Epithelial cell of proximal tubule (primary cell): ENCODE measurements around the gene SULT4A1. TPM values are rescaled to one million over a fixed set of nuclear protein-coding genes. Genes with fewer than 3 reads are reported as not detected.

ENCODE experiments used
- DNase-seq: peaks from one replicate; pipeline ENCODE4 v3.0.0-alpha.2; 2011; ENCODE audit warnings: low read depth
- H3K4me3 ChIP-seq: 2 replicates; pipeline ENCODE4 v1.5.1; 2011; ENCODE audit warnings: low read depth, mild to moderate bottlenecking, low read length
- total RNA-seq: library from RNA; depleted of rRNA; stranded (reverse); fragments of >200 nt; gene quantifications from 2 replicates; pipeline ENCODE4 v1.2.3, GENCODE V29; 2015
- TF ChIP-seq, protein P1 (sequence below): conservative IDR thresholded peaks from 2 replicates; pipeline ENCODE4 v1.5.1; 2012; ENCODE audit warnings: low read depth, mild to moderate bottlenecking, low read length

The SULT4A1 gene
- total RNA-seq, 1 donor from 2014 or later, result 2.1 TPM

DNA sequence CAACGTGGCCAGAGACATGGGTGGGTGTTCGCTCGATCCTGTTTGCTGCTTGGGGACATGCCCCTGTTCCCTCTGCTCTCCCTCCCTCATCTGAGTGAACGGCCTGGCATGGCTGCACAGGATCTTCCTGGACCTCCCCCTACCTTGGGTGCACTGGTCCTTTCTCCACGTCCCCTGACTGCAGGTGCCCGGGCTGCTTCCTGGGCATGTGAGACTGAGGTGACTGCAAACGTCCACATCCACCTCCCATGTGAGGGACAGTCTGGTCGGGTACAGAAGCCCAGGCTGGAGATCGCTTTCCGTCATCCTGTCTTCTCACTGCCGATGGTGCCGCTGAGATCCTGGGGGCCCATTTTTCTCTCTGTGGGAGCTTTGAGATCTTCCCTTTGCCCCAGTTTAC, 11.8 kb downstream of the SULT4A1 start:
- TF ChIP-seq, protein P1, sequence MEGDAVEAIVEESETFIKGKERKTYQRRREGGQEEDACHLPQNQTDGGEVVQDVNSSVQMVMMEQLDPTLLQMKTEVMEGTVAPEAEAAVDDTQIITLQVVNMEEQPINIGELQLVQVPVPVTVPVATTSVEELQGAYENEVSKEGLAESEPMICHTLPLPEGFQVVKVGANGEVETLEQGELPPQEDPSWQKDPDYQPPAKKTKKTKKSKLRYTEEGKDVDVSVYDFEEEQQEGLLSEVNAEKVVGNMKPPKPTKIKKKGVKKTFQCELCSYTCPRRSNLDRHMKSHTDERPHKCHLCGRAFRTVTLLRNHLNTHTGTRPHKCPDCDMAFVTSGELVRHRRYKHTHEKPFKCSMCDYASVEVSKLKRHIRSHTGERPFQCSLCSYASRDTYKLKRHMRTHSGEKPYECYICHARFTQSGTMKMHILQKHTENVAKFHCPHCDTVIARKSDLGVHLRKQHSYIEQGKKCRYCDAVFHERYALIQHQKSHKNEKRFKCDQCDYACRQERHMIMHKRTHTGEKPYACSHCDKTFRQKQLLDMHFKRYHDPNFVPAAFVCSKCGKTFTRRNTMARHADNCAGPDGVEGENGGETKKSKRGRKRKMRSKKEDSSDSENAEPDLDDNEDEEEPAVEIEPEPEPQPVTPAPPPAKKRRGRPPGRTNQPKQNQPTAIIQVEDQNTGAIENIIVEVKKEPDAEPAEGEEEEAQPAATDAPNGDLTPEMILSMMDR, result no peak
- H3K4me3 ChIP-seq, result no peak overlapping the region
- DNase-seq, result no peak

DNA sequence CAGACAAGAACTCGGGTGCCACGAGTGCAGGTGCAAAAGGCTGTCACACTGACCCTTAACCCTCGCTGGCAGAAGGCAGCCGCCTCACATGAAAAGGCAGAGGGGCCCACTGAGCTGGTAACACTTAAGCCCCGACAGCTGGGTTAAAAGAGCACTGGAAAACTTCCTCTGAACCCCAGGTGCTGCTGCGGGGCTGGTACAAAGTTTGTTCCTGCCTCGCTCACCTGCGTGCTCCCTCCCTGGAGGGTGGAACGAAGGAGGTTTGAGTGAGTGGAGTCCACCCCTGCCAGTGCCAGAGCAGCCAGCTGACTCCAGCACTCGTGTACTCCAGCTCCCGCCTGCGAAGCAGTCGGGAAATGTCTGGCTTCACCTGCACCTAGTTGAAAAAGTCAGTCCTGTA, 12.6 kb downstream of the SULT4A1 start:
- no peak overlapping the region for H3K4me3 ChIP-seq
- DNase-seq, result no peak
- TF ChIP-seq, protein P1, result no peak

DNA sequence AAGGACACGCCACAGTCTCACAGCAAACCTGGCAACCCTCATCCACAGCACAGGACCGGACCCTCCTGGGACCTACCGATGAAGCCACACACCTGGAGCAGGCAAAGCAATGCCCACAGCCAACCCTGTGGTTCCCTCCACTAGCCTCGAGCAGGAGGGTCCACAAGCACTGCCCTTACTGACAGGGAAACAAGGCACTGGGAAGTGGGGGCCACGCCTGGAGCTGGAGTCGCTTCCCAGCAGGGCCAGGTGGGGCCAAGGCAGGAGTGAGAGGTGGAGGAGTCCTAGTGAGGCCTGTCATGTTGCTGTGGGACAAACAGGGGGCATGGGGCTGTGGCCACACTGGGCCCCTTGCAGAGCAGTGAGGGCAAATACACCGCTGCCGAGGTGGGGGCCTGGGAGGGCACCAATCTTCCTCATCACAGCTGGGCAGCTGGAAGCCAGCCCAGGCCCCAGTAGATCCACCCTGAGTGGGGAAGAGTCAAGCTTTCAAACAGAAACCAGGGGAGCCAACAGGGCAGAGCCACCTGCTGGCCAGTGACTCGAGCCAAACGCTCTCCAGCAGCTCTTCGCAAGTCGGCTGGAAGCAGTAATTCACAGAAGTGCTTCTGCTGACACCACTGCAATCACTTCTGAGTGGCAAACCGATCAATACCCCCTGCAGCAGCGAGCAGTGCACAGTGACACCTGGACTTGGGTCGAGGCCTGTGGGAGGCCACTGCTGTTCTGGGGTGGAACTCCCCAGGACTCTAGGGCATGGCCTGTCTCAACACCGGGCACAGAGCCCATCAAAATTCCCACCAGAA, 13.7 kb downstream of the SULT4A1 start:
- DNase-seq, result no peak
- TF ChIP-seq, protein P1, result peak; percentile 78

DNA sequence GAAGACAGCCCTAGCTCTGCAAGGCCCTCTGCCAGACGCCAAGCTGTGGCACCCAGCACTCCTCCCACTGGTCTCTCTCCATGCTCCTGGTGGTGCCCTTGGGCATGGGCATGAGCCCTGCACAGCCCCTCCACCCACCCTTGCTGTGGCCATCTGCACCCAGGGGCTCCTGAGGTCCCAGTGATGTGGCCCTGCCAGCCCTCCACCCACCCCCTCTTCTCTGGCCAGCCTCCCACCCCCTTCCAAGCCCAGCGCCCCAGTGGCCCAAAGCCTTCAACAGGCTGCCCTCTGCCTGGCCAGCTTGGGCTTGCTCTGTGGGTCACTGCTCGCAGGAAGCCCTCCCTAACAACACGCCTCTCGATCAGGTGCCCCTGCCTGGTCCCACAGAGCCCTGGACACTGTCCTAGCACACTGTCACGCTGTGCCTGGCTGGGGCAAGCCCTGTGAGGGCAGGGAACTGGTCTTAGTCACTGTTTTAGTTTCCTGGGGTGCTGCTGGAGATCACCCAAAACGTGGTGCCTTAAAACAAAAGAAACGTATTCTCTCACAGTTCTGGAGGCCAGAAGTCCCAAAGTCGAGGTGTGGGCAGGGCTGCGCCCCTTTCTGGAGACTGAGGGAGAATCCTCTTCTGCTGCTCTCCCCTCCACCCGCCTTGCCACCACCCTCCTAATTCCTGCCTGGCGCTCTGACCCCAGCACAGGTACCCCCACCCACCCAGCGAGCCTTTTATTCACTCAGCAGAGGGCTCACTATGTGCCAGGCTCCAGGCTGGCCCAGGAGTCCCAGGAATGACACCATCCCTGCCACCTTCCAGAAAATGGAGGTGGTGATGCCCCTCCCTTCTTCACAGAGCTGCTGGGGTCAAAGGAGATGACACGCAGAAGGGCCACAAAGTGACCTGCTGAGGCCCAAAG, 14.7 kb downstream of the SULT4A1 start:
- H3K4me3 ChIP-seq, result no peak overlapping the region
- TF ChIP-seq, protein P1, result no peak
- DNase-seq, result no peak

More for the DNA sequence above, 13.7 kb downstream of the SULT4A1 start:
- no peak overlapping the region for H3K4me3 ChIP-seq

DNA sequence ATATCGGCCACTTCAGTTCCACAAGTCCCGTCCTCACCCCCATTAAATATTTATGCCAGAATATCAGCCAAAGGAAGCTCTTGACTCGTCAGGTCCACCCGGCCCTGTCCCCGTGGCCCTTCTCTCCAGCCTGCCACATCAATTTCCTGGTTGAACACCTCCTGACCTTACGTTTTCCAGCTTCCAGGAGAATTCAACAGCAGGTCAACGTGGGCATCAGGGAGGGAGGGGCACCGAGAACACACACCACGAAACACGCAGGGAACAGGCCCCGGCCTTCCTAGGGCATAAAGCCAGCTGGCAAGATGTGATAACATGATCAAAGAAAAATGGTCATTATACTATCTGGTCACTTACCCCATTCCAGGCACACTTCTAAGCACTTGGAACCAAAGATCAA, 15.3 kb downstream of the SULT4A1 start:
- TF ChIP-seq, protein P1, result no peak
- no peak overlapping the region for H3K4me3 ChIP-seq
- DNase-seq, result no peak

DNA sequence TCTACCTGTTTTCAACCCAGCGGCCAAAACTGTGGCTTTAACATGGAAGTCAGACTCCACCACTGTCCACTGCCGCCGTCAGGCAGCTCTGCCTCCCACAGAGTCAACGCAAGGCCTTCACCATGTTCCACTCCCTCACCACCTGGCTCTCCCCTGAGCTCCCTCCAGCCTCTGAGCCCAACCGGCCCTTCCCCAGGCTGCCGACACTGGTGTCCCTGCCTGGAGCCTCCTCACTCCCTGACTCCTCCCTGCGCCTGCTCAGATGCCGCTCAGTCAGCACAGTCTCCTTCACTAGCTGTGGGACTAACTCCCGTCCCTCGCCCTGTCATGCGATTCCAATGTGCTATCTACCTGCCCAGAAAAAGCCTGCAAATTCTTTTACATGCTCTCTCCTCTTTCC, 16.3 kb downstream of the SULT4A1 start:
- DNase-seq, result no peak
- no peak overlapping the region for H3K4me3 ChIP-seq
- TF ChIP-seq, protein P1, result no peak
